SIG-M5 treated with dmso at 0.1 percent for 504 hours (cell line): ENCODE results near the gene PMS2.
A peak's percentile ranks its signal among the peaks of the same experiment; 100 is the strongest.
"Not testable (repeated sequence)": the region's sequence is repeated elsewhere in the genome, so short reads cannot be mapped to it uniquely, and the experiment has no call there.

ENCODE experiments used
- DNase-seq: peaks from one replicate; lab custom pipeline; 2025; ENCODE audit not compliant: unreplicated experiment; lab: John Stamatoyannopoulos, UW

Gene PMS2

GRCh38 chr7:6008668-6009611 lies at the start of gene PMS2, which contains the start of gene AIMP2:
TSS of gene PMS2 (minus strand) at chr7:6009049. CDS start at chr7:6009019, 30 bp downstream.
TSS of gene AIMP2 (plus strand) at chr7:6009272. CDS start at chr7:6009364, 92 bp downstream.
- DNase-seq = peak; percentile 96

GRCh38 chr7:6057316-6058129 lies 48.7 kb upstream of the PMS2 start:
- no peak for DNase-seq

GRCh38 chr7:6056616-6057015 lies 47.8 kb upstream of the PMS2 start:
- DNase-seq = no peak

- DNase-seq = not testable (repeated sequence)
These were observed 42.3 kb upstream of the PMS2 start for GRCh38 chr7:6051185-6051584.

GRCh38 chr7:6049780-6050179 lies 40.9 kb upstream of the PMS2 start:
- no peak for DNase-seq

- DNase-seq = no peak
These were observed 26.8 kb upstream of the PMS2 start for GRCh38 chr7:6035686-6036085.

- DNase-seq = no peak
These were observed 26.3 kb upstream of the PMS2 start for GRCh38 chr7:6035165-6035564.

GRCh38 chr7:6032641-6033040 lies 23.8 kb upstream of the PMS2 start:
- DNase-seq = no peak

GRCh38 chr7:6032167-6032566 lies 23.3 kb upstream of the PMS2 start:
- no peak for DNase-seq

GRCh38 chr7:6031567-6031966 lies 22.7 kb upstream of the PMS2 start:
- no peak for DNase-seq

- DNase-seq = no peak
These were observed 22.1 kb upstream of the PMS2 start, which contains the start of gene ANKRD61 for GRCh38 chr7:6030988-6031387. TSS of gene ANKRD61 (plus strand) at chr7:6031376. CDS start at chr7:6031376, 0 bp downstream.

- DNase-seq = no peak
These were observed 19.7 kb upstream of the PMS2 start for GRCh38 chr7:6028563-6028962.

- DNase-seq = no peak
These were observed 19.0 kb upstream of the PMS2 start for GRCh38 chr7:6027806-6028365.

- DNase-seq = peak; percentile 75
These were observed 18.0 kb upstream of the PMS2 start for GRCh38 chr7:6026820-6027311.

- DNase-seq = peak; percentile 59
These were observed 17.4 kb upstream of the PMS2 start for GRCh38 chr7:6026011-6026819.

- DNase-seq = no peak
These were observed 15.2 kb upstream of the PMS2 start for GRCh38 chr7:6023974-6024435.

- DNase-seq = no peak
These were observed 13.9 kb upstream of the PMS2 start for GRCh38 chr7:6022707-6023106.

- DNase-seq = no peak
These were observed 11.8 kb upstream of the PMS2 start for GRCh38 chr7:6020371-6021286.

GRCh38 chr7:6016653-6016966 lies 7.8 kb upstream of the PMS2 start:
- DNase-seq = no peak
